ENCODE data around the gene PRSS3.
"Not testable (repeated sequence)": the region's sequence is repeated elsewhere in the genome, so short reads cannot be mapped to it uniquely, and the experiment has no call there.

- TF ChIP-seq USF2 (CRISPR knock-in tag; IDR thresholded peaks at IDR 0.05); SMAD1 (IDR thresholded peaks at IDR 0.05; ENCODE audit: low read depth, low read length, partially characterized antibody); MAZ (CRISPR knock-in tag; conservative IDR thresholded peaks at IDR 0.05 in 1 of 2, IDR thresholded peaks at IDR 0.05 in 1 of 2); CTCF (IDR thresholded peaks at IDR 0.05 in 2 of 3, conservative IDR thresholded peaks at IDR 0.05 in 1 of 3; ENCODE audit: insufficient read depth in 2 of 3, low read depth in 1 of 3, low read length in 3 of 3); TCF7L2 (IDR thresholded peaks at IDR 0.05; ENCODE audit: low read depth, low read length); KDM1A (IDR thresholded peaks at IDR 0.05): not testable (repeated sequence)
Measured at GRCh38 chr9:33847894-33848205, 52.5 kb downstream of the PRSS3 start.
